ENCODE measurements around the gene PTPRN2. TPM values are rescaled to one million over a fixed set of nuclear protein-coding genes. Genes with fewer than 3 reads are reported as not detected.

The PTPRN2 gene
- total RNA-seq, 3 donors from 2014 or later, result 0.43 to 0.66 (median 0.63) TPM

DNA sequence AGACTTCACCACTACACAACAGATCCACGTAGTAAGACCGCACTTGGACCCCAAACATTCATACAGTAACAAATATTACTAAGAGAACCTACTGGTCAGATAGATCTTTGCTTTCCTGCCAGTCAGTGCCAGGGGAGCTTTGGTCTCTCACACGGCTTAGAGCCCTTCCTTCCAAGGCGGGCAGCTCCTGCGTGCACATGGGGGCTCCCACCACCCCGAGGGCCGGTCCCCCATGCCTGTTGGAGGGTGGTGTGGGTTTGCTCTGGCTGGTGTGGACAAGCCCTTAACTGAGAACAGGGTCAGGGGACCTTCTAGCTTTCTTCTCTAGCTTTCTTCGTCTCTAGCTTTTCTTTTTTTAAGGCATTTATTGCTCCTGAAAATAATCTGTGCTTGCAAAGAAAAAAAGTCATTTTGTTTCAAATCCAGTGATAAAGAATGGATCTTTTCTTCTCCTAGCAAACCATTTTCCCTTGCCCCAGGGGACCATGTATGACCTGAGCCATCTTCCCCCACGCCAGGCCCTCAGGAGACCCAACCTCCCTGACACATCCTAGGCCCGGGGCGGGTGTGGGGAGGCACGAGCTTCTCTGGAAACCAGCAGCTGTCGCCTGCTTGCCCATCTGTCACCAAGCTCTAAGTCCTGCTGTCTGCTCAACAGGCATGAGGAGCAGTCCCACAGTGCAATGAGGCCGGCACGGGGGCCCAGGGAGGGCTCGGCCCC is 591.1 kb downstream of the PTPRN2 start:
- no peak for DNase-seq
- no peaks in the 10 kb centered on the region for H3K9me3 Mint-ChIP-seq
- H3K4me1 Mint-ChIP-seq (ENCODE audit: low read depth), result no peaks in the 10 kb centered on the region
- H3K36me3 Mint-ChIP-seq (ENCODE audit: insufficient read depth), result no peaks in the 10 kb centered on the region
- no peak overlapping the region for H3K4me3 Mint-ChIP-seq
- ATAC-seq, result no peak
- peaks cover 2% of the 10 kb centered on the region for H3K27me3 Mint-ChIP-seq (ENCODE audit: low read depth)

DNA sequence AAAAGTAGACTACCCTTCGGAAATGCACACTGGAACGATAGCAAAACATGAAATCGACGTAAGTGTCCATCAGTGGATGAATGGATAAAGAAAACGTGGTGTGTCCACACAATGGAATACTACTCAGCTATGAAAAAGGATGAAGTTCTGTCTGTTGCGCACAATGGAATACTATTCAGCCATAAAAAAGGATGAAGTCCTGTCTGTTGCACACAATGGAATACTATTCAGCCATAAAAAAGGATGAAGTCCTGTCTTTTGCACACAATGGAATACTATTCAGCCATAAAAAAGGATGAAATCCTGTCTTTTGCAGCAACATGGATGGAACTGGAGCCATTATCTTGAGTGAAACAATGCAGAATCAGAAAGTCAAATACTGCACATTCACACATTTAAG is 591.8 kb downstream of the PTPRN2 start:
- H3K9me3 Mint-ChIP-seq, result no peaks in the 10 kb centered on the region
- peaks cover 2% of the 10 kb centered on the region for H3K27me3 Mint-ChIP-seq (ENCODE audit: low read depth)
- H3K4me3 Mint-ChIP-seq, result no peak overlapping the region
- H3K4me1 Mint-ChIP-seq (ENCODE audit: low read depth), result no peaks in the 10 kb centered on the region
- ATAC-seq, result no peak
- no peak for DNase-seq
- no peaks in the 10 kb centered on the region for H3K36me3 Mint-ChIP-seq (ENCODE audit: insufficient read depth)

DNA sequence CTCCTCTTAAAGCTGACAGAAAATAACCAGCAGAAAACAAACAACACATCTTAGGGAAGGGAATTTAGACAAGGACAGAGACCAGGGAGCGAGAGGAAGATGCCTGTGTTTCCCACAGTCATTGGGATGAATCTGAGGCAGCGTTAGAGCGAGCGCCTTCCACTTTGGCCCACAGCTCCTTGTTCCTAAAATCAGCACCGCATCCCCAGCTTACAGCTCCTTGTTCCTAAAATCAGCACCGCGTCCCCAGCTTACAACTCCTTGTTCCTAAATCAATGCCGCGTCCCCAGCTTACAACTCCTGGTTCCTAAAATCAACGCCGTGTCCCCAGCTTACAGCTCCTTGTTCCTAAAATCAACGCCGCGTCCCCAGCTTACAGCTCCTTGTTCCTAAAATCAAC is 593.3 kb downstream of the PTPRN2 start:
- ATAC-seq, result no peak
- no peaks in the 10 kb centered on the region for H3K9me3 Mint-ChIP-seq
- H3K4me1 Mint-ChIP-seq (ENCODE audit: low read depth), result no peaks in the 10 kb centered on the region
- no peaks in the 10 kb centered on the region for H3K36me3 Mint-ChIP-seq (ENCODE audit: insufficient read depth)
- H3K4me3 Mint-ChIP-seq, result no peak overlapping the region
- H3K27me3 Mint-ChIP-seq (ENCODE audit: low read depth), result peaks cover 3% of the 10 kb centered on the region
- DNase-seq, result no peak

DNA sequence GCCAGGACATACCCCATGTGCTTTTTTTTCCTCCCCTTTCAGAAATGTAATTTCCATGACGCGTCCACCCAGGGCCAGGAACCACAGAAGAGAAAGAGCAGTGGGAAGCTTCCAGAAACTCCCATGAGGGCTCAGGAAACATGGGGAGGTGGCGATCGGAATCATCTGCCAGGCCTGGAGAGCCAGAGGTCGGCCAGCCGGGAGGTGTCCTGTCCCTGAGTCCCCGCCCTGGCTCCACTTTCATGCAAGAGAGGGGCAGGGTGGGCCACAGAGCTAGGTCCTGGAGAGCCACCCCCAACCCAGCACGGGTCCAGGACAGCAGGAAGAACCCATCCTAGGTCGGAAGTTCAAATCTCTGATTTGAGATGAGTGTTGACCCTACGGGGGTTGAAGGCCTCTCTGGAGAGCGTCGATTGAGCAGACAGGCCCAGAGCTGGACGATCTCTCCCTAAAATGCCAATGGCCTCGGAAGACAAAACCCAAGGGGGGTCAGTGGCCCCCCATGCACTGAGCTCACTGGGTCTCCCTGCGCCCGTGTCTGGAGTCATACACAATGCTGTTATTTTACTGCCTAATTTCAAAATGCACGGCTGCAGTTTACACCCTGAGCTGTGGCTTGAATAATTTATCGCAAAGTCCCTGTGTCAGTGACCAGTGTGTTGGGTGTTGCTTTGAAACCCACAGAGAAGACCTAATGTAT is 594.1 kb downstream of the PTPRN2 start:
- DNase-seq, result no peak
- no peaks in the 10 kb centered on the region for H3K9me3 Mint-ChIP-seq
- no peaks in the 10 kb centered on the region for H3K4me1 Mint-ChIP-seq (ENCODE audit: low read depth)
- no peak overlapping the region for H3K4me3 Mint-ChIP-seq
- ATAC-seq, result no peak
- no peaks in the 10 kb centered on the region for H3K36me3 Mint-ChIP-seq (ENCODE audit: insufficient read depth)
- H3K27me3 Mint-ChIP-seq (ENCODE audit: low read depth), result peaks cover 3% of the 10 kb centered on the region

DNA sequence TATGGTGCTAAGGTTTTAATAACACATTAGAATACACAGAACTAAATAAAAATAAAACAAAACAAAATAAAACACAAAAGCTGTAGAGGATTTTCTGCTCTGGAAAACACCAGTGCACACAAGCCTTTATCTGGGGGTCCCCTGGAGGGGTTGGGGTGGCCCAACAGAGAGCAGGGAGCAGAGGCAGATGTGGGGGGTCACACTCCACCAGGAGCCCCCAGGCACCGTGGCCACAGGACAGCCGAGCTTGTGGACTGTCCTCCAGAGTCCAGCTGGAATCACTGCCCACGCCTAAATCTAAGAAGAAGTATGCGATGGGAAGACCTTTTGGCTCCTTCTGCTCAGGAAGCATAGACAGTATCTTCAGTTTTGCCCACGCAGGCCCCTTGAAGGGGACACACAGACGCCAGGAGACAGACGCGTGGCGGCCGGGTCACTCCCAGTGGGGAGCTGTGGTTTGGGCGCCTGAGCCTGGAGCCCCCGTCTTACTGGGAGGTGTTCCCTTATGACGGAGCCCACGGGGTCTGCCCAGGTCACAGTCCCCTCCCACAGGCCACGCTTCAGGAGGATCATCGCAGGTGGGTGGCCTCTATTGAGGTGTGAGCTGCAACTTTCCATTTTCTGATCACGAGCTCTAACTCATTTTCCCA is 595.0 kb downstream of the PTPRN2 start:
- Mint-ChIP-seq H3K9me3 (no peaks in the 10 kb centered on the region), H3K4me3 (no peak overlapping the region), H3K36me3 (ENCODE audit: insufficient read depth) (no peaks in the 10 kb centered on the region), H3K27me3 (ENCODE audit: low read depth) (peaks cover 3% of the 10 kb centered on the region), H3K4me1 (ENCODE audit: low read depth) (no peaks in the 10 kb centered on the region)
- DNase-seq (no peak), ATAC-seq (no peak)

DNA sequence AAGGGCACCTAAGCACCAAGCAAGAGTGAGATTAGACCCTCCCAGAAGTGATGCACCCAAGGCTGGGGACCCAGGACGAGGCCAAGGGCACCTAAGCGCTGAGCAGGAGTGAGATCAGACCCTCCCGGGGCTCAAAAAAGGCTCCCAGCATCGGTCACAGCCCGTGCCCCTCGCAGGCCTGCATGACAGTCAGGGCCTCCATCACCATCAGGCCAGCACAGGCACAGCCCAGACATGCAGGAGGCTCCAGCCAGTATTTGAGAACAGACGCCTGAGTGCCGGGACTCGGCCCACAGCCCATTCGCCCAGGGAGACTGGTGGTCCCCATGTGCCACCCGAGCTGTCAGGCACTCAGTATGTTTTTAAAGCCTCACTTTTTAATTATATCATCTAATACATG is 595.9 kb downstream of the PTPRN2 start:
- Mint-ChIP-seq H3K36me3 (ENCODE audit: insufficient read depth) (no peaks in the 10 kb centered on the region), H3K9me3 (no peaks in the 10 kb centered on the region), H3K27me3 (ENCODE audit: low read depth) (peaks cover 3% of the 10 kb centered on the region), H3K4me3 (no peak overlapping the region), H3K4me1 (ENCODE audit: low read depth) (no peaks in the 10 kb centered on the region)
- no peak for DNase-seq
- ATAC-seq, result no peak

DNA sequence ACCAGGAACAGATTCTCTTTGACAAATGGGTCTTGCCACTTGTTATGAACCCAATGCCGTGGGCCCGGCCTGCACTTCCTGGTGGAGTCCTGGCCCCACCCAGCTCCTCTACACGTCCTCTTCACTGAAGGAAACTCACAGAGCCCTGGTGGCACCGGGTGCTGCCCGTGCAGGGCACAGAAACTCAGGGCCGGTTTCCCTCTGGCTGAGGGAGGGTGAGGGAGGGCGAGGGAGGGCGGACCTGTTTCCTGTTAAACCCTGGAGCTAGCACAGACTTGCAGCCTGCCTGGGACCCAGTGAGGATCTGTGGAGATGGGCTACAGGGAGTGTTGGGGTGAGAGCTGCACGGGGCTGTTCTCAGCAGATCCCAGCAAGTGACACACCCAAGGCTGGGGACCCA is 596.3 kb downstream of the PTPRN2 start:
- DNase-seq, result no peak
- Mint-ChIP-seq H3K9me3 (no peaks in the 10 kb centered on the region), H3K4me3 (no peak overlapping the region), H3K27me3 (ENCODE audit: low read depth) (peaks cover 3% of the 10 kb centered on the region), H3K4me1 (ENCODE audit: low read depth) (no peaks in the 10 kb centered on the region), H3K36me3 (ENCODE audit: insufficient read depth) (no peaks in the 10 kb centered on the region)
- no peak for ATAC-seq

DNA sequence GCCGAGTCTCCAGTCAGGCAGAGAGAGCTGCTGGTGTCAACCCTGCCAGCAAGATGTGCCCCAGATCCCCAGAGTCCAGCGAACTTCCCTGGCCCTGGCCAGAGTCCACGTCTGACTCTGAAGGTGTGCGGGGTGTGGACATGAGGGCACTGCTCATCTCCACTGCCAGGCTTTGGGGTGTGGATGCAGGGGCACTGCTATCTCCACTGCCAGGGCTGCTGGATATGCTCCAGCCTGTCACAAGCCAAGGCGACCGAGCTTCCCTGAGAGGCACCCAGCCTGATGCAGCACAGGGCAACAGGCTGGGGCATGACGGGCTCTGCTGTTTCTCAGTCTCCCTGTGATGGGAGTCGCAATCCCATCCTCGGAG is 596.8 kb downstream of the PTPRN2 start:
- no peaks in the 10 kb centered on the region for H3K4me1 Mint-ChIP-seq (ENCODE audit: low read depth)
- no peak for DNase-seq
- no peak overlapping the region for H3K4me3 Mint-ChIP-seq
- peaks cover 3% of the 10 kb centered on the region for H3K27me3 Mint-ChIP-seq (ENCODE audit: low read depth)
- H3K9me3 Mint-ChIP-seq, result no peaks in the 10 kb centered on the region
- no peaks in the 10 kb centered on the region for H3K36me3 Mint-ChIP-seq (ENCODE audit: insufficient read depth)
- ATAC-seq, result no peak

DNA sequence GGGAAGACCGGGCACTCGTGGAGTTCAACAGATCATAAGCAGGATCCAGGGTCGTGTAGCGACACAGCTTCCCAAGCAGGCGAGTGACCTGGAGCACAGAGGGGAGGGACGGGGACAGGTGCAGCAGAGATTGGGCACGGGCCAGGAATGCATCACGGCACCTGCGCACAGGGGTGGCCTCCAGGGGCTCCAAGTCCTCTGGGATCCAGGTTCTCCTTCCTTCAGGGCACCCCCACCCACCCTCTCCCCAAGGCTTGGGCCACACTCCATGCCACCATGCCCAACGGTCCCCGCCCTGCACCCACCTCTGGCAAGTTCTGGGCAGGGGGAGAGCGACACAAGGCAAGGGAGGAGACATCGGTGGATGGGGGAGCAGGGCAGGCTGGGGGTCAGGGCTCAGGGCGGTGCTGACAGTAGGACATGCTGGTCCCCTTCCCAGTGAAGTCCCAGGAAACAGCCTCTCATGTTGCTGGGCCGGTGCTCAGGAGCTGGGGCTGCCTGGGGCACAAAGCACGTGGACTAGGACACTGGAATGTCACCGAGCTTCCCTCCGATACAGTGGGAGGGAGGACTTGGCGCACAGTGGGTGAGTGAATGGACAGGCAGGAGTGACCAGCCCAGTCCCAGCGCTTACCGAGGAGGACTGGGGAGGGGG is 597.3 kb downstream of the PTPRN2 start:
- DNase-seq (no peak), ATAC-seq (no peak)
- Mint-ChIP-seq H3K4me3 (no peak overlapping the region), H3K27me3 (ENCODE audit: low read depth) (peaks cover 3% of the 10 kb centered on the region), H3K36me3 (ENCODE audit: insufficient read depth) (no peaks in the 10 kb centered on the region), H3K9me3 (no peaks in the 10 kb centered on the region), H3K4me1 (ENCODE audit: low read depth) (no peaks in the 10 kb centered on the region)

DNA sequence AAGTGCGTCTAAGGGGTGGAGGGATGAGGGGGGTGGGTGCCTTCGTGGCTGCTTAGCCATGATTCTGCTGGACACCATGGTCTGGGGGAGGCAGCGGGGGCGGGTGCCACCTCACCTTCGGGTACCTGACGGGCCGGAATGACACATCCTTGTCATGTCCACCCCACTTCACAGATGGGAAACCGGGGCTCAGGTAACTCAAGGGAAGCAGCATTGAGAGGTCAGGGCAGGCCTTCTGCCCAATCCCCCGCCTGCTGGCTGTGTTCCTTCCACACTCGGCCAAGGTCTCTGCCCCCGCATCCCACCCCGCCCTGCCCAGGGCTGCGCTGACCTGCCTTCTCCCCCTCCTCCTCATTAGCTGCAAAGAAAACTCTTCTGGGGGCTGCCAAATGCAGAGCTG is 598.0 kb downstream of the PTPRN2 start:
- ATAC-seq (no peak), DNase-seq (no peak)
- Mint-ChIP-seq H3K4me3 (no peak overlapping the region), H3K9me3 (no peaks in the 10 kb centered on the region), H3K27me3 (ENCODE audit: low read depth) (peaks cover 3% of the 10 kb centered on the region), H3K36me3 (ENCODE audit: insufficient read depth) (no peaks in the 10 kb centered on the region), H3K4me1 (ENCODE audit: low read depth) (no peaks in the 10 kb centered on the region)

DNA sequence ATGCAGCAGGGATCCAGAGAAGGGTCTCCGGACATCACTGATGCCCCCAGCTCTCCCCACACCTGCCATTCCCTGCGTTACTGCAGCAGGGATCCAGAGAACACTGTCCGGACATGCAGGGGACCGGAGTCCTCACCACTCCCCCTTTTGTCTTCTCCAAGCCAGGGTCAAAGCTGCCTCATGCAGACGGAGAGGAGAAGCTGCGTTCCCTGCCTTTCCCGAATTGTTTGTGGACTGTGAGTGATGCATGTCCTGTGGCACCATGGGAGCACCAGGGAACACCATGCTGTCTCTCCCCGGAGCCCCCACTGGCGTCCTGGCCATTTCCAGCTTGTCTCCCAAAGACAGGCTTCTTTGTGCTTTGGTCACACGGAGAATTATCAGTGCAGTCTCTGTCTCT is 599.7 kb downstream of the PTPRN2 start:
- Mint-ChIP-seq H3K4me3 (no peak overlapping the region), H3K9me3 (no peaks in the 10 kb centered on the region)

DNA sequence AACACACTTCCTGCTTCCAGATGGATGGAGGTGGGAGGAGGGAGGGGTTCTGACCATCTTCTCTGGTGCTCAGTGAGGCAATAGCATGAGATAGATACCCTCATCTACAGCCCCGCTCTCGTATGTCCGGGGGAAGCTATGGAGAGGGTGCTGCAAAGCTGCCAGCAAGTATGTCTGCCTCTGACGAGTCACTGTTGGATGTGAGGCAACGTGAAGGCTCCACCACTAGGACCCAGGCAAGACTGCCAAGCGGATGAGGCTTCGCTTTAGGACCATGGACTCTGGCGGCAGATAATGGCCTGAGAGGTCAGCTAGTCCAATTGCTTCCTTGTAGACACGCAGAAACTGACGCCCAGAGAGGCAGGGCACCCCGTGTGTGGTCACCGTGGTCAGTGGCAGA is 601.6 kb downstream of the PTPRN2 start:
- DNase-seq, result no peak
- ATAC-seq, result no peak
- H3K27me3 Mint-ChIP-seq (ENCODE audit: low read depth), result peaks cover 1% of the 10 kb centered on the region
- no peaks in the 10 kb centered on the region for H3K9me3 Mint-ChIP-seq
- no peaks in the 10 kb centered on the region for H3K4me1 Mint-ChIP-seq (ENCODE audit: low read depth)
- no peak overlapping the region for H3K4me3 Mint-ChIP-seq
- no peaks in the 10 kb centered on the region for H3K36me3 Mint-ChIP-seq (ENCODE audit: insufficient read depth)

More for the DNA sequence above, 599.7 kb downstream of the PTPRN2 start:
- Mint-ChIP-seq H3K4me1 (ENCODE audit: low read depth) (no peaks in the 10 kb centered on the region), H3K36me3 (ENCODE audit: insufficient read depth) (no peaks in the 10 kb centered on the region), H3K27me3 (ENCODE audit: low read depth) (peaks cover 2% of the 10 kb centered on the region)
- no peak for ATAC-seq
- no peak for DNase-seq

DNA sequence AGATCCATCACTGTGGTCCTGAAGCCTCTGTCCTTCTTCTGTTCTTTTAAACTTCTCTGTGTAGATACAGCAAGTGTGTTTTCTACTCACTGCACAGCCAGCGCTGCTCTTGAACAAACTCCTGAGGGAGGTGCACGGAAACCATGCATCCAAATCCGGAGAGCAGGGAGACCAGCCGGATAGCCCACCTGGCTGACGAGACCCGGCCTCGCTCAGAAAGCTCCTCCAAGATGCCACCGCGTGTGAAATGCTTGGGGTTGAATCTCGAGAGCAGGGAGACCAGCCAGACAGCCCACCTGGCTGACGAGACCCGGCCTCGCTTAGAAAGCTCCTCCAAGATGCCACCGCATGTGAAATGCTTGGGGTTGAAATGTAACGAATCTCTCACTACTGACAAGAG is 602.0 kb downstream of the PTPRN2 start:
- no peak for DNase-seq

DNA sequence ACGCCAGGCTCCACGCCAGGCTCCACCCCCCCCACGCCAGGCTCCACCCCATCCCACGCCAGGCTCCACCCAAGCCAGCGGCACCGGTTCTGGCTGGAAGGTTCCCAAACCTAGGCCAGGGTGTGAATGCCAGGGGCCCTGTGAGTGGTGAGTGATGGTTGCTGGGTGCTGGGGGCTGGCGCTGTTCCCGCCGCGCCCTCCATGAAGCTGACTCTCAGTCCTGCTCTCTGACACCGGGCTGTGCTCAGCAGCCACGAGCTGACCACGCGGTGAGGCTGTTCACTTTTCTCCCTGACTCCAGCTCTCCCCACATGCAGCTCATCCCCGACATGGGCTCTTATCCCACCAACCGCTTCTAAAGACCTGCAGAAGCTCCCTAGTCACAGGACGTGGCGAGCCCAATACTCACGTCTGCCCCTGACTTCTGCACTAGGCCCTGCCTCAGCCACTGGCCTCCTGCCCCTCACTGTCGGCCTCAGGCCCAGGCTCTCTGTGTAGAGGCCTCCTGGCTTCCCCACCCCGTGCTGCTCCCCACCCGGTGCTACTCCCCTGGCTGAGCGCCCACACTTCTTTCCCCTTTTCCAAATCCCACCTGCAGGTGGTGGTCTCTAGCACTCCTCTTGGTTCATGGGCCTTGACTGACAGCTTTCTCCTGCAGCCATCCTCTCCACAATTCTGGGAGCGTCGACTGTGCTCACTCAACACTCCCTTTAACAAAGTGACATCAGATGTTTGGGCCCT is 603.0 kb downstream of the PTPRN2 start:
- ATAC-seq (no peak), DNase-seq (no peak)
- Mint-ChIP-seq H3K9me3 (no peaks in the 10 kb centered on the region), H3K36me3 (ENCODE audit: insufficient read depth) (no peaks in the 10 kb centered on the region), H3K4me3 (no peak overlapping the region), H3K4me1 (ENCODE audit: low read depth) (no peaks in the 10 kb centered on the region), H3K27me3 (ENCODE audit: low read depth) (no peaks in the 10 kb centered on the region)

More for the DNA sequence above, 602.0 kb downstream of the PTPRN2 start:
- ATAC-seq, result no peak
- no peaks in the 10 kb centered on the region for H3K4me1 Mint-ChIP-seq (ENCODE audit: low read depth)
- peaks cover 1% of the 10 kb centered on the region for H3K27me3 Mint-ChIP-seq (ENCODE audit: low read depth)
- no peak overlapping the region for H3K4me3 Mint-ChIP-seq
- H3K36me3 Mint-ChIP-seq (ENCODE audit: insufficient read depth), result no peaks in the 10 kb centered on the region
- no peaks in the 10 kb centered on the region for H3K9me3 Mint-ChIP-seq

All from activated T-cell treated with anti-CD3 and anti-CD28 coated beads, Interleukin-2, amount 50 U/mL, for 4 hours (primary cell).